ENCODE data around the gene GGA2.
"Not testable (repeated sequence)": the region's sequence is repeated elsewhere in the genome, so short reads cannot be mapped to it uniquely, and the experiment has no call there.

Gene GGA2

DNA sequence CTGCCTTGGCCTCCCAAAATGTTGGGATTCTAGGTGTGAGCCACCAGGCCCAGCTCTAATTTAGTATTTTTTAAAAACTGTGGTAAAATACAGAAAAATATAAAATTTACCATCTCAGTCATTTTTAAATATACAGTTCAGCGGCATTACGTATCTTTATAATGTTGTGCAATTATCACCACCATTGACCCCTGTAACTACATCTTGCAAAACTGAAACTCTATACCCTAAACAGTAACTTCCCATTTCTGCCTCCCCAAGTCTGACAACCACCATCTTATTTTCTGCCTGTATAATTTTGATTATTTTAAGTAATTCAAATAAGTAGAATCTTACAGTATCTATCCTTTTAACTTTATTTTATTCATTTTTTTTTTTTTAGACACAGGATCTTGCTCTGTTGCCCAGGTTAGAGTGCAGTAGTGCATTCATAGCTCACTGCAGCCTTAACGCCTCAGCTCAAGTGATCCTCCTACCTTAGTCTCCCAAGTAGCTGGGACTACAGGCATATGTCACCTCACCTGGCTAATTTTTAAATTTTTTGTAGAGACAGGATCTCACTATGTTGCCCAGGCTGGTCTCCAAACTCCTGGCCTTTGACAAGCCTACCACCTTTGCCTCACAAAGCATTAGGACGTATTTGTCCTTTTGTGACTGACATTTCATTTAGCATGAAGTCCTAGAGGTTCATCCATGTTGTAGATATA, 10.9 kb upstream of the GGA2 start:
- Histone ChIP-seq H3K9ac (ENCODE audit: low read length) (no peak overlapping the region), H3K27me3 (ENCODE audit: control insufficient read depth, insufficient read depth, low read length) (no peaks in the 10 kb centered on the region), H3K36me3 (ENCODE audit: control insufficient read depth, low read depth, low read length) (peaks cover 48% of the 10 kb centered on the region), H3K9me3 (ENCODE audit: control insufficient read depth, low read depth, low read length) (no peaks in the 10 kb centered on the region), H3K4me1 (ENCODE audit: control insufficient read depth, low read depth, low read length) (no peaks in the 10 kb centered on the region), H3K4me3 (ENCODE audit: low read length) (no peak overlapping the region), H3K27ac (ENCODE audit: low read length) (no peak overlapping the region)

DNA sequence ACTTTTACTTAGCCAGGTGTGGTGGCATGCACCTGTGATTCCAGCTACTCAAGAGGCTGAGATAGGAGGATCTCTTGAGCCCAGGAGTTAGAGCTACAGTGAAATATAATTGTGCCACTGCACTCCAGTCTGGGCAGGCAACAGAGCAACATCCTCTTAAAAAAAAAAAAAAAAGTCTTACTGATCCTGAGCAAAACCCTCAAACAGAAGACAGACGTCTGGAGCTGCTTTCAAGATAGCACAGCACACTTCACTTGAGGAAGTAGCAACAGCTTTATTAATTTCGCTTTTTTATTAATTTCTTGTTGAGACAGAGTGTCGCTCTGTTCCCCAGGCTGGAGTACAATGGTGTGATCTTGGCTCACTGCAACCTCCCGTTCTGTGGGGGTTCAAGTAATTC, 10.2 kb upstream of the GGA2 start:
- H3K27ac ChIP-seq (ENCODE audit: low read length), result no peak overlapping the region
- no peaks in the 10 kb centered on the region for H3K9me3 ChIP-seq (ENCODE audit: control insufficient read depth, low read depth, low read length)
- no peaks in the 10 kb centered on the region for H3K4me1 ChIP-seq (ENCODE audit: control insufficient read depth, low read depth, low read length)
- no peak overlapping the region for H3K4me3 ChIP-seq (ENCODE audit: low read length)
- H3K36me3 ChIP-seq (ENCODE audit: control insufficient read depth, low read depth, low read length), result peaks cover 48% of the 10 kb centered on the region
- H3K9ac ChIP-seq (ENCODE audit: low read length), result no peak overlapping the region
- H3K27me3 ChIP-seq (ENCODE audit: control insufficient read depth, insufficient read depth, low read length), result no peaks in the 10 kb centered on the region

DNA sequence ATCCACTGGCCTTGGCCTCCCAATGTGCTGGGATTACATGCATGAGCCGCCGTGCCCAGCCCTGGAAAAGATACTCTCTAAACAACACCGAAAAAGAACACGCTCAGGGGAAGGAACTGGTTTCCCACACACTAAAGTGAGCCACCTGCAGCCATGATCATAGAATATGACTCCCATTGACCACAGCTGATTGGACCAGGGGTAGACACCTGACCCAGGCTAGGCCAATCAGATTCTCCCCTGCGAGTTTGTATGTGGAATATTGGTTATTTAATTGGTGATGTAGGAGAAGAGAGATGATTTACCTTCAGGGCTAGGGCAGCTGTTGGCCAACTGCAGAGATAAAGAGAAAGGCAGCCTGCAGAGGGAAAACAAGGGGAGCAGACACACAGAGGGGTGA, 9.0 kb upstream of the GGA2 start:
- Histone ChIP-seq H3K4me3 (ENCODE audit: low read length) (no peak overlapping the region), H3K4me1 (ENCODE audit: control insufficient read depth, low read depth, low read length) (no peaks in the 10 kb centered on the region), H3K36me3 (ENCODE audit: control insufficient read depth, low read depth, low read length) (peaks cover 43% of the 10 kb centered on the region), H3K27ac (ENCODE audit: low read length) (no peak overlapping the region), H3K9ac (ENCODE audit: low read length) (no peak overlapping the region), H3K27me3 (ENCODE audit: control insufficient read depth, insufficient read depth, low read length) (no peaks in the 10 kb centered on the region), H3K9me3 (ENCODE audit: control insufficient read depth, low read depth, low read length) (no peaks in the 10 kb centered on the region)

DNA sequence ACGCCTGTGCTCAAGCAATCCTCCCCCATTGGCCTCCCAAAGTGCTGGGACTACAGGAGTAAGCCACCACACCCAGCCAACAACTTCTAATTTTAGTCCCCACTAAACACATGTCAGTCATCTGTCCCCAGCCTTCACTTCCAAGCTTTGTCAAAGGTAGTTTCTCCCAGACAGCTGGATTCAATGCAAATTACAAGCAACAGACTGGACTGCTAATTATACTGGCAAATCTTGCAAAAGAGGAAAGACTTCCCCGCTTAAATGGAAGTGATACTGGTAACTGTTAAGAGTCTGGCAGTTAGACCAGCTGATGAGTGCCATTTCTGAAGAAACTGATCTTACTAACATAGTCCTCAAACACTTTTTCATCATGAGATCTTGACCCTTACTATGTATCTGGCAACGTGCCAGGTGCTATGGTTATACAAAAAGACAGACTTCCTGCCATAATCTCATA, 8.2 kb upstream of the GGA2 start:
- Histone ChIP-seq H3K4me3 (ENCODE audit: low read length) (no peak overlapping the region), H3K27ac (ENCODE audit: low read length) (no peak overlapping the region), H3K9ac (ENCODE audit: low read length) (no peak overlapping the region), H3K4me1 (ENCODE audit: control insufficient read depth, low read depth, low read length) (no peaks in the 10 kb centered on the region), H3K9me3 (ENCODE audit: control insufficient read depth, low read depth, low read length) (no peaks in the 10 kb centered on the region), H3K36me3 (ENCODE audit: control insufficient read depth, low read depth, low read length) (peaks cover 35% of the 10 kb centered on the region), H3K27me3 (ENCODE audit: control insufficient read depth, insufficient read depth, low read length) (no peaks in the 10 kb centered on the region)

DNA sequence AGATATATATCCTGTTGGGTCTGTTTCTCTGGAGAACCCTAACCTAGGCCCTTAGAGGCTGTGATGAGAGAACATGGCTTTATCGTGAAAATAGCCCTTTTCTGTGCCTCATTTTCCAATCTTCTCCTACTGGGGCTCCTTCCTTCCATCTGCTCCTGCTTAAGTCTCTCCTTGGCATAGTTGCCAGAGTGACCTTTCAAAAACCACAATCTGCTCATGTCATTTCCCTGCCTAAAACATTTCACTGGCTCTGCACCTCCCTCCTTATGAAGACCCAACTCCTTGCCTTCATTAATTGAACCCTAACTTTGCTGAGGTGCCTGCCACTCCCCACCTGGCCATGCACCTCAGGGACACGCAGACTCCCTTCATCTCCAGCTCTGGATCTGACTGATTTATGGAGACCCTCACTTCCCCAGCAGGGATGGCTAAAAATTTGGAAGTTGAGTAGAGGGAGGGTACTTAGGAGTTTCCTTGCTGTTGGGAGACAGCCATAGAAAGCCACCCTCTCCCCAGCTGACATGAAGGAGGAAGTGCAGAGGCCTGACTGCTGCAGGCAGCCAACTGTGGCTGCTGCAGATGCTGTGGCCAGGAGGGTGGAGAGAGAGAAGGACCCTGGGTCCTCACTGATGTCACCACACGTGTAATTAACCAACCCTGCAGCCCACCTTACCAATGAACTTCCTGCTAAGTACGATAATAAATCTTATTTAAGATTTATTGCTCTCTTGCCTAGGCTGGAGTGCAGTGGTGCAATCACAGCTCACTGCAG, 6.3 kb upstream of the GGA2 start:
- H3K27me3 ChIP-seq (ENCODE audit: control insufficient read depth, insufficient read depth, low read length), result no peaks in the 10 kb centered on the region
- no peak overlapping the region for H3K9ac ChIP-seq (ENCODE audit: low read length)
- H3K9me3 ChIP-seq (ENCODE audit: control insufficient read depth, low read depth, low read length), result no peaks in the 10 kb centered on the region
- peaks cover 15% of the 10 kb centered on the region for H3K36me3 ChIP-seq (ENCODE audit: control insufficient read depth, low read depth, low read length)
- H3K27ac ChIP-seq (ENCODE audit: low read length), result no peak overlapping the region
- no peak overlapping the region for H3K4me3 ChIP-seq (ENCODE audit: low read length)
- H3K4me1 ChIP-seq (ENCODE audit: control insufficient read depth, low read depth, low read length), result no peaks in the 10 kb centered on the region

DNA sequence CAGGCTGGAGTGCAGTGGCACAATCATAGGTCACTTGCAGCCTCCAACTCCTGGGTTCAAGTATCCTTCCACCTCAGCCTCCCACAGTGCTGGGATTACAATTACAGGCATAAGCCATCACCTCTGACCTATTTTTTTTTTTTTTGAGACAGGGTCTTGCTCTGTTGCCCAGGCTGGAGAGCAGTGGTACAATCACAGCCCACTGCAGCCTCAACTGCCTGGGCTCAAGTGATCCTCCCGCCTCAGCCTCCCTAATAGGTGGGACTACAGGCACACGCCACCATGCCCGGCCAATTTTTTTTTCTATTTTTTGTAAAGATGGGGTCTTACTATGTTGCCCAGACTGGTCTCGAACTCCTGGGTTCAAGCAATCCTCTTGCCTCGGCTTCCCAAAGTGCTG, 5.6 kb upstream of the GGA2 start:
- Histone ChIP-seq H3K27ac (ENCODE audit: low read length) (no peak overlapping the region), H3K4me3 (ENCODE audit: low read length) (no peak overlapping the region), H3K9ac (ENCODE audit: low read length) (no peak overlapping the region), H3K36me3 (ENCODE audit: control insufficient read depth, low read depth, low read length) (peaks cover 13% of the 10 kb centered on the region), H3K27me3 (ENCODE audit: control insufficient read depth, insufficient read depth, low read length) (no peaks in the 10 kb centered on the region), H3K4me1 (ENCODE audit: control insufficient read depth, low read depth, low read length) (no peaks in the 10 kb centered on the region), H3K9me3 (ENCODE audit: control insufficient read depth, low read depth, low read length) (no peaks in the 10 kb centered on the region)

DNA sequence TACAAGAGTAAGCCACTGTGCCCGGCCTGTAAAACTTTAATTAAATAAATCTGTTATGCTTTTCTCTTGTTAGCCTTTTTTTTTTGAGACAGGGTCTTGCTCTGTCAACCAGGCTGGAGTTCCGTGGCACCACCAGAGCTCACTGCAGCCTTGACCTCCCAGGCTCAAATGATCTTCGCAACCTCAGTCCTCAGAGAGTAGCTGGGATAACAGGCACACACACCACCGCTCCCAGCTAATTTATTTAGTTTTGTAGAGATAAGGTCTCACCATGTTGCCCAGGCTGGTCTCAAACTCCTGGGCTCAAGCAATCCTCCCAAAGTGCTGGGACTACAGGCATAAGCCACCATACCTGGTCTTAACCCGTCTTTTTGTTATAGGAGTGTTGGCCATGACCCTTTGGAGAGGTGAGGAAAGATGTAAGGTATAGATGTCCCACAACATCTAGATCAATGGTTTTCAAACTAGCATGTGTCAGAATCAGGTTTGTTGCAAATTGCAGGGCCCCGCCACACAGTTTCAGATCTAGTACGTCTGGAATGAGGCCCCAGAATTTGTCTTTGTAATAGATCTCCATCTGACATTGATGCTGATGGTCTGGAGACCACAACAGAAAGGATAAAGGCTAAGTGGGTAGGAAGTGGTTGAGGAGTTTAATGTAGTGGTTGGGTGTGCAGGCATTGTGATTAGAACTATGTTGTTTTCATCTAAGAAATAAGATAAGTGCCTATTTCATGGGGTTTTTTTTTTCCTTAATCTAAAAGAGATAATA, 4.3 kb upstream of the GGA2 start:
- Histone ChIP-seq H3K4me3 (ENCODE audit: low read length) (no peak overlapping the region), H3K27me3 (ENCODE audit: control insufficient read depth, insufficient read depth, low read length) (no peaks in the 10 kb centered on the region), H3K27ac (ENCODE audit: low read length) (no peak overlapping the region), H3K36me3 (ENCODE audit: control insufficient read depth, low read depth, low read length) (peaks cover 11% of the 10 kb centered on the region), H3K9me3 (ENCODE audit: control insufficient read depth, low read depth, low read length) (no peaks in the 10 kb centered on the region), H3K4me1 (ENCODE audit: control insufficient read depth, low read depth, low read length) (no peaks in the 10 kb centered on the region), H3K9ac (ENCODE audit: low read length) (no peak overlapping the region)

DNA sequence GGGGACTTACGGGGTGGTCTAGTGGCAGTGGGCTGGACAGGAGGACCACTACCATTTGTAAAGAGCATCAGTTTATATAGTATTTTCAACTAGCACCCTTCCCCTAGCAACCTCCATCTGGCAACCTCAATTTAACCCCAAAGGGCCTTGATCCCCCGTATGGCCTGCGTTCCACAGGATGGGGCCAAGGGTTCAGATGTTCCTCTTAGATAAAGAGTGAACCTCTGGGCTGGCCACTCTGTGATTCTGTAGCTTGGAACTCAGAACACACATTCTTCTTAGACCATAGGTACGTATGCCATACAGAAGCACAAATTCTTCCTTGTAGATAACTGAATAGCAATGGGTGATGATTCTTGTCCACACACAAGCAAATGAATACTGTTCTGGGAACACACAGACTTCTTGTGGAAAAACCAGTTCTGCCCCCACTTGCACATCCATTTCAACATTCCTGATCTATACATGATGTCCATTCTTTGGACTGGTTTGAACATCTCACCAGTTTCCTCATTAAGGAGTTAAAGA, 1.9 kb upstream of the GGA2 start:
- Histone ChIP-seq H3K27ac (ENCODE audit: low read length) (no peak overlapping the region), H3K4me1 (ENCODE audit: control insufficient read depth, low read depth, low read length) (peaks cover 5% of the 10 kb centered on the region), H3K36me3 (ENCODE audit: control insufficient read depth, low read depth, low read length) (peaks cover 6% of the 10 kb centered on the region)

DNA sequence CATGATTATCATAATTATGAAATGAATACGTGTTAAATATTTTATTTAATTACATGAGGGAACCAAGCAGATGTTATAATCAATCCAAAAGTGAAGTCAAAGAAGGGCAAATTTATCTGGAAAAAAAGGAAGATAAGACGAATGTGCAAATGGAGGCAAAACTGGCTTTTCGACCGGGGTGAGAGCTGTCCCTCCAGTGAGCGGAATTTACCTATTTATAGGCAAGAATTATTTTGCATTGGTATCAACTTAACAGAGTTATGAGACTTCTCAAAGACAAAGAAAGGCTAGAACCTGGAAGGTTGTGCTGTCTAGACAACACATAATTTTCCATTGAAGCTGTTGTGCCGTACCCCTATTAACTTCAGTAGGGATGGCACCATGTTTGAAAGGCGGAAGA, 1.4 kb upstream of the GGA2 start:
- H3K27me3 ChIP-seq (ENCODE audit: control insufficient read depth, insufficient read depth, low read length), result no peaks in the 10 kb centered on the region
- no peak overlapping the region for H3K9ac ChIP-seq (ENCODE audit: low read length)
- H3K27ac ChIP-seq (ENCODE audit: low read length), result no peak overlapping the region
- no peaks in the 10 kb centered on the region for H3K9me3 ChIP-seq (ENCODE audit: control insufficient read depth, low read depth, low read length)
- H3K4me3 ChIP-seq (ENCODE audit: low read length), result no peak overlapping the region
- peaks cover 6% of the 10 kb centered on the region for H3K36me3 ChIP-seq (ENCODE audit: control insufficient read depth, low read depth, low read length)
- H3K4me1 ChIP-seq (ENCODE audit: control insufficient read depth, low read depth, low read length), result peaks cover 5% of the 10 kb centered on the region

More for the DNA sequence above, 1.9 kb upstream of the GGA2 start:
- Histone ChIP-seq H3K9ac (ENCODE audit: low read length) (no peak overlapping the region), H3K9me3 (ENCODE audit: control insufficient read depth, low read depth, low read length) (no peaks in the 10 kb centered on the region), H3K4me3 (ENCODE audit: low read length) (no peak overlapping the region), H3K27me3 (ENCODE audit: control insufficient read depth, insufficient read depth, low read length) (no peaks in the 10 kb centered on the region)

DNA sequence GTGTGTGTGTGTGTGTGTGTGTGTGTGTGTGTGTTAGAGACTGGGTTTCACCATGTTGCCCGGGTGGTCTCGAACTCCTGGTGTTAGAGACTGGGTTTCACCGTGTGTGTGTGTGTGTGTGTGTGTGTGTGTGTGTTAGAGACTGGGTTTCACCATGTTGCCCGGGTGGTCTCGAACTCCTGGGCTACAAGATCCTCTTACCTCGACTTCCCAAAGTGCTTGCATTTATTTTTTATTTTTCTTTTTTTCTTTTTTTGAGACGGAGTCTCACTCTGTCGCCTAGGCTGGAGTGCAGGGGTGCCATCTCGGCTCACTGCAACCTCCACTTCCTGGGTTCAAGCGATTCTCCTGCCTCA, 599 bp upstream of the GGA2 start:
- not testable (repeated sequence) for H3K4me1 ChIP-seq (ENCODE audit: control insufficient read depth, low read depth, low read length); H3K9ac ChIP-seq (ENCODE audit: low read length); H3K9me3 ChIP-seq (ENCODE audit: control insufficient read depth, low read depth, low read length); H3K27me3 ChIP-seq (ENCODE audit: control insufficient read depth, insufficient read depth, low read length); H3K36me3 ChIP-seq (ENCODE audit: control insufficient read depth, low read depth, low read length); H3K27ac ChIP-seq (ENCODE audit: low read length)
- H3K4me3 ChIP-seq (ENCODE audit: low read length), result peak overlapping the region; percentile 89

DNA sequence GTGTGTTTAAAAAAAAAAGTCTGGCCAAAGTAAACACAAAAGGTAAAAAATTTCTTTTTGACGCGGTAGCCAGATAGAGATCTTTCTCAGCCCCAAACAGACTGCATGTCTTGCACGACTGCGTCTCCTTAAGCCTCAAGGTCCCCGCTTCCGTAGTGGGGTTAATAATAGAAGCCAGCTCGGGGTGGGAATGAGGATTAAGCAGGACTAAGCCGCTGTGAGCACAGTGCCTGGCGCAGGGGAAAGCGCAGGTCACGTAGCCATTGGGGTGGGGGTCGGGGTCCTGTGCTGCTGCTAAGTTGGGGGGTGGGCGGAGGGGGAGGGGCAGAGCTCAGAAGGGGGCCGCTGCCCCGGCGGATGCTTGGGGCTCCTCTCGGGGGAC, 521 bp downstream of the GGA2 start:
- Histone ChIP-seq H3K9me3 (ENCODE audit: control insufficient read depth, low read depth, low read length) (no peaks in the 10 kb centered on the region), H3K4me1 (ENCODE audit: control insufficient read depth, low read depth, low read length) (peaks cover 10% of the 10 kb centered on the region), H3K36me3 (ENCODE audit: control insufficient read depth, low read depth, low read length) (peaks cover 4% of the 10 kb centered on the region), H3K4me3 (ENCODE audit: low read length) (peak overlapping the region; percentile 89), H3K27me3 (ENCODE audit: control insufficient read depth, insufficient read depth, low read length) (no peaks in the 10 kb centered on the region), H3K9ac (ENCODE audit: low read length) (peak overlapping the region; percentile 69), H3K27ac (ENCODE audit: low read length) (no peak overlapping the region)
